Measurements from ENCODE around the gene RPP40.

- no peak for TF ChIP-seq CTCF (IDR thresholded peaks at IDR 0.05)
- TF ChIP-seq POLR2A (IDR thresholded peaks at IDR 0.05) = no peak
These were observed 30.5 kb upstream of the RPP40 start for GRCh38 chr6:5034328-5034727.
